Body of pancreas (tissue), 4 donors: ENCODE measurements around the gene OR51A4. TPM values are rescaled to one million over a fixed set of nuclear protein-coding genes. Genes with fewer than 3 reads are reported as not detected.

ENCODE experiments used
- ATAC-seq: fragments of 150-250 bp; one replicate; pipeline ENCODE4 v1.9.1; 2016
- DNase-seq, 4 donors: peaks; one replicate each; pipeline ENCODE4 v3.0.0-alpha.2; 2019
- H3K27ac ChIP-seq, 4 donors: fragments of 200-600 bp; sonication (generic); 1 replicate in 3 of 4; 2 replicates in 1 of 4; pipeline versions ENCODE4 v1.5.1 to v1.6.1; 2016 to 2019; ENCODE audit warnings: mild to moderate bottlenecking in 1 of 4, mixed read lengths in 1 of 4, moderate library complexity in 1 of 4
- H3K27me3 ChIP-seq, 2 donors: fragments of 200-600 bp; sonication (generic); one replicate each; pipeline ENCODE4 v1.6.0; 2016; ENCODE audit warnings: mild to moderate bottlenecking in 1 of 2
- H3K36me3 ChIP-seq, 2 donors: fragments of 200-600 bp; sonication (generic); replicated peaks in 1 of 2; 2 replicates each; pipeline ENCODE4 v1.5.1; 2016; ENCODE audit warnings: low read depth in 2 of 2; ENCODE audit not compliant: insufficient read depth in 1 of 2
- H3K4me1 ChIP-seq: fragments of 200-600 bp; sonication (generic); one replicate; pipeline ENCODE4 v1.6.0; 2016
- H3K4me3 ChIP-seq, 2 donors: fragments of 200-600 bp; sonication (generic); 1 replicate in 1 of 2; 2 replicates in 1 of 2; pipeline ENCODE4 v1.5.1; 2016 to 2019
- H3K9me3 ChIP-seq, 3 donors: fragments of 200-600 bp; sonication (generic); 1 replicate in 2 of 3; 2 replicates in 1 of 3; pipeline ENCODE4 v1.5.1; 2016
- CTCF ChIP-seq, 7 experiments: fragments of 450-650 bp in 4 of 7; fragments of 200-600 bp in 3 of 7; sonication (generic) in 3 of 7; IDR thresholded peaks; one replicate each; pipeline ENCODE4 v1.5.1; 2016 to 2019; ENCODE audit warnings: antibody characterized with exemption in 7 of 7
- POLR2A ChIP-seq, 3 donors: fragments of 450-650 bp; IDR thresholded peaks; one replicate each; pipeline ENCODE4 v1.6.1; 2016; ENCODE audit warnings: antibody characterized with exemption in 3 of 3, mild to moderate bottlenecking in 2 of 3
- WGBS, 2 donors: methylation state at CpG; one replicate each; pipeline ENCODE4 v1.1.5; 2017; 5-methylcytosine and 5-hydroxymethylcytosine counted together
- intact Hi-C: fragments of 100-400 bp; cut with DNase I; formaldehyde crosslinking; loops from one replicate; pipeline ENCODE4 v1.15.1; 2023
- total RNA-seq, 2 donors: library from RNA; depleted of rRNA; stranded (reverse); fragments of >200 nt; gene quantifications; one replicate each; pipeline ENCODE4 v1.1.0, GENCODE V29; 2016

OR51A4 gene
- total RNA-seq, 2 donors from 2014 or later: not detected

GRCh38 chr11:4924239-4924638 lies 23.2 kb downstream of the OR51A4 start, which contains the start of gene OR51G1:
Gene OR51G1, minus strand, starts transcription at chr11:4924339. Its CDS starts 0 bp downstream, at chr11:4924339.
- Histone ChIP-seq H3K27me3 (no peaks in the 10 kb centered on the region), H3K4me3 (no peak within 1 kb of the TSS), H3K9me3 (no peaks in the 10 kb centered on the region), H3K27ac (no peak within 1 kb of the TSS), H3K36me3 (no peaks in the 10 kb centered on the region), H3K4me1 (no peaks in the 10 kb centered on the region)
- intact Hi-C loops: no loop called here
- WGBS, 2 donors: 59 to 87% methylated on average over 1 of the region's 1 CpG
- TF ChIP-seq CTCF (IDR thresholded peaks at IDR 0.05) (no peak), POLR2A (IDR thresholded peaks at IDR 0.05) (no peak)
- ATAC-seq: no peak
- no peak for DNase-seq

- 28 to 31% methylated on average over 1 of the region's 1 CpG for WGBS, 2 donors
- no peak for ATAC-seq
Measured at GRCh38 chr11:4922304-4922703, 25.1 kb downstream of the OR51A4 start.

GRCh38 chr11:4921796-4922195 lies 25.6 kb downstream of the OR51A4 start:
- no peak for TF ChIP-seq POLR2A (IDR thresholded peaks at IDR 0.05)
- no peak for TF ChIP-seq CTCF (IDR thresholded peaks at IDR 0.05)
- H3K27me3 ChIP-seq: no peaks in the 10 kb centered on the region
- no peak overlapping the region for H3K4me3 ChIP-seq
- H3K9me3 ChIP-seq: no peaks in the 10 kb centered on the region
- DNase-seq (no peak), ATAC-seq (no peak)
- no peaks in the 10 kb centered on the region for H3K4me1 ChIP-seq
- no peak overlapping the region for H3K27ac ChIP-seq
- no peaks in the 10 kb centered on the region for H3K36me3 ChIP-seq
- intact Hi-C loops: no loop called here
- 69 to 71% methylated on average over 1 of the region's 1 CpG for WGBS, 2 donors

More at GRCh38 chr11:4922304-4922703, 25.1 kb downstream of the OR51A4 start:
- Histone ChIP-seq H3K27me3 (no peaks in the 10 kb centered on the region), H3K36me3 (no peaks in the 10 kb centered on the region), H3K4me3 (no peak overlapping the region), H3K4me1 (no peaks in the 10 kb centered on the region), H3K9me3 (no peaks in the 10 kb centered on the region), H3K27ac (no peak overlapping the region)
- intact Hi-C loops: no loop called here
- DNase-seq: no peak
- TF ChIP-seq POLR2A (IDR thresholded peaks at IDR 0.05) (no peak), CTCF (IDR thresholded peaks at IDR 0.05) (no peak)

GRCh38 chr11:4919250-4919649 lies 28.2 kb downstream of the OR51A4 start, which contains the start of gene OR51G2:
Gene OR51G2, minus strand, starts transcription at chr11:4919350. Its CDS starts 3,687 bp downstream, at chr11:4915663.
- ATAC-seq: no peak
- H3K9me3 ChIP-seq: no peaks in the 10 kb centered on the region
- TF ChIP-seq POLR2A (IDR thresholded peaks at IDR 0.05) (no peak), CTCF (IDR thresholded peaks at IDR 0.05) (no peak)
- intact Hi-C loops: no loop called here
- H3K4me1 ChIP-seq: no peaks in the 10 kb centered on the region
- 74 to 82% methylated on average over 4 of the region's 4 CpGs for WGBS, 2 donors
- no peak within 1 kb of the TSS for H3K27ac ChIP-seq
- no peak for DNase-seq
- H3K27me3 ChIP-seq: no peaks in the 10 kb centered on the region
- H3K4me3 ChIP-seq: no peak within 1 kb of the TSS
- no peaks in the 10 kb centered on the region for H3K36me3 ChIP-seq

GRCh38 chr11:4916581-4916980 lies 30.8 kb downstream of the OR51A4 start:
- intact Hi-C loops: no loop called here
- no peaks in the 10 kb centered on the region for H3K9me3 ChIP-seq
- no peaks in the 10 kb centered on the region for H3K27me3 ChIP-seq

More at GRCh38 chr11:4916581-4916980, 30.8 kb downstream of the OR51A4 start:
- Histone ChIP-seq H3K4me3 (no peak overlapping the region), H3K36me3 (no peaks in the 10 kb centered on the region), H3K4me1 (no peaks in the 10 kb centered on the region), H3K27ac (no peak overlapping the region)
- TF ChIP-seq POLR2A (IDR thresholded peaks at IDR 0.05): no peak
- no peak for TF ChIP-seq CTCF (IDR thresholded peaks at IDR 0.05)
- no peak for ATAC-seq
- DNase-seq: no peak
